NCI-H2081 (cell line): Measurements from ENCODE around the gene CFAP97D2.
"Not testable (repeated sequence)": the region's sequence is repeated elsewhere in the genome, so short reads cannot be mapped to it uniquely, and the experiment has no call there.

Experiments
- DNase-seq, 2 experiments: peaks; one replicate each; lab custom pipeline; 2025; lab: John Stamatoyannopoulos, UW

The CFAP97D2 gene

GRCh38 chr13:114158869-114159666, 20.0 kb upstream of the CFAP97D2 start:
- DNase-seq = not testable (repeated sequence)

- DNase-seq = no peak
Observed at GRCh38 chr13:114161028-114161556, 18.0 kb upstream of the CFAP97D2 start.

DNA sequence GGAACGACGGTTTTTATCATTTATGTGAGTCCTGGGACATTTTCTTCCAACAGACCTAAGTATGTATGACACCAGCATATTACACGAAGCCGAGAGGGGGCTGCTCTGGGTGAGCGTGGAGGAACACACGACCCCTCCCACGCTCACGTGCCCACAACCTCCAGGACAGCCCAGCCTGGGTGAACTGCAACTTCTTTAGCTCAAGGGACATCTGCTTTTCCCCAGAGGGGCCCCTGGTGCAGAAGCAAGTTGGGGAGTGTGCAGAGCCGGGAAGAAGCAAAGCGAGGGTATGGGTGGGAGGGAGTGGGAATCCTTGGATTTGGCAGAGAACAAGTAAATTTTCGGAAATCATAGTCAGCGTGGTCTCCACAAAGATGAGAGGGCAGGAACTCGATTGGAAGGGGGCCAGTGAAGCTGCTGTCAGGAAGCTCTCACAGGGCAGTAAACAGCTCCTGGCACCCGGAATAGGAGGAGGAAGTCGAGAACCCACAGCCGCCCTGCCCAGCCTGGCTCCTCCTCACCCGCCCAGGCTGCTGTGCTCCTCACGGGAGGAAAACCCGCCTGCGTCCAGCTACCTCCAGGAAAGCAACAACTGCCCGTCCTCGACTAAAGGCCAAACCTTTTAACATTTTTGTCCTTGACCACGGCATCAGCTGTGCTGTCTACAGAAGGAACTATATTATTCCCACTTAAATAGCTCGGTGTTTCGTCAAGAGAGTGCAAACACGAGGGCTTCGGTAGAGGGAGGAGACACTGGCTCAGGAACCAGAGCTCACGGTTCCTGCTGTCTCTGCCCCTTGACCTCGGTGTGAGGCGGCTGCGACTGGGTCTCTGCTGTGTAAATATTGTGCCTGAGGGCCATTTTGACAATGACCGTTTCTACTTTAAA, 17.2 kb upstream of the CFAP97D2 start:
- DNase-seq = no peak

GRCh38 chr13:114162533-114162922, 16.5 kb upstream of the CFAP97D2 start:
- no peak for DNase-seq

GRCh38 chr13:114164053-114164452, 15.0 kb upstream of the CFAP97D2 start:
- no peak for DNase-seq

GRCh38 chr13:114164681-114165429, 14.2 kb upstream of the CFAP97D2 start:
- DNase-seq = no peak

GRCh38 chr13:114166381-114167131, 12.5 kb upstream of the CFAP97D2 start:
- DNase-seq = no peak

- no peak for DNase-seq
Observed at GRCh38 chr13:114167426-114167825, 11.6 kb upstream of the CFAP97D2 start.

- no peak for DNase-seq
Observed at GRCh38 chr13:114167885-114168284, 11.2 kb upstream of the CFAP97D2 start.

DNA sequence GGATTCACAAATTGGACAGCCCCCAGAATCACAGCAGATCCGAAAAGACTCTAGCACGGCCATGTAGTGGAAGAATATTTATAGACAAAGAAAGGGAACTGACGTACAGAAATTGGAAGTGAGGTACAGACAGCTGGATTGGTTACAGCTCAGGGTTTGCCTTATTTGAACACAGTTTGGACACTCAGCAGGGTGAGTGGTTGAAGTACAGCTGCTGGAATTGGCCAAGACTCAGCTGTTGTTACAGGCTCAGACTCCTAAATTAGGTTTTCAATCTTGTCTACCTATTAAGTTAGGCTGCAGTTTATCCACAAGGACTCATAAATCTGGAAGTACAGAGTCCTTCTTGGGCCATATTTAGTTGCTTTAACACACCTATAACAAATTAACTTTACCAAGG, 5.8 kb upstream of the CFAP97D2 start:
- no peak for DNase-seq

GRCh38 chr13:114173745-114174144, 5.3 kb upstream of the CFAP97D2 start:
- no peak for DNase-seq

DNA sequence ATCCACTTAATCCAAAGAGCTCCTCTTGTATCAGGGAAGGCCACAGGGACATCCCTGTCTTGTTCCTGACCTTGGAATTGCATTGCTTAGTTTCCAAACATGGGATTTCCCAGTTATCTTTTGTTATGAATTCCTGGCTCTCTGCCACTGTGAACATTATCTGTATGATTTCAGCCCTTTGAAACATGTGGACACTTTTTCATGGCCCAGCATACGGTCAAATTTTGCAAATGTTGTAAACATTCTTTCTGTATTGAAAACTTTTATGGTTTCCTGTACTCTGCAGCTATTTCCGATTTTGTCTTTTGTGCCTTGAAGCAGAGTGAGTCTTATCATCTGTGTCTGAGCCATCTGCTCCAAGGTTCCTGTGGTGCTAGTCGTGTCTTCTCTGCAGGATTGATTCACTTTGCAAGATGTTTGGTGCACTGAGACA, 4.5 kb upstream of the CFAP97D2 start:
- DNase-seq = no peak

DNA sequence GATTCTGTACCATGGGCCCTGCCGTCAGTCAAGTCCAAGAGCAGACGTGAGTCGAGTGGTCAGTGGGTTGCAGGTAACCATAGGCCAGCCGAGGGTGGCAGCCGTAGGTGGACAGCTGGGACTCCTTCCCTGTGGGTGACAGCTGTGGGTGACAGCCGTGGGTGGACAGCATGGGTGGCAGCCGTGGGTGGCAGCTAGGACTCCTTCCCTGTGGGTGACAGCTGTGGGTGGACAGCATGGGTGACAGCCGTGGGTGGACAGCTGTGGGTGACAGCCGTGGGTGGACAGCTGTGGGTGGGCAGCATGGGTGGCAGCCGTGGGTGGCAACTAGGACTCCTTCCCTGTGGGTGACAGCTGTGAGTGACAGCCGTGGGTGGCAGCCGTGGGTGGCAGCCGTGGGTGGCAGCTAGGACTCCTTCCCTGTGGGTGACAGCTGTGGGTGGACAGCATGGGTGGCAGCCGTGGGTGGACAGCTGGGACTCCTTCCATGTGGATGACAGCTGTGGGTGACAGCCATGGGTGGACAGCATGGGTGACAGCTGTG, 2.6 kb upstream of the CFAP97D2 start:
- DNase-seq = not testable (repeated sequence)

- DNase-seq = no peak
Observed at GRCh38 chr13:114177245-114178010, 1.6 kb upstream of the CFAP97D2 start.

GRCh38 chr13:114185182-114185971, 6.3 kb downstream of the CFAP97D2 start:
- no peak for DNase-seq

DNA sequence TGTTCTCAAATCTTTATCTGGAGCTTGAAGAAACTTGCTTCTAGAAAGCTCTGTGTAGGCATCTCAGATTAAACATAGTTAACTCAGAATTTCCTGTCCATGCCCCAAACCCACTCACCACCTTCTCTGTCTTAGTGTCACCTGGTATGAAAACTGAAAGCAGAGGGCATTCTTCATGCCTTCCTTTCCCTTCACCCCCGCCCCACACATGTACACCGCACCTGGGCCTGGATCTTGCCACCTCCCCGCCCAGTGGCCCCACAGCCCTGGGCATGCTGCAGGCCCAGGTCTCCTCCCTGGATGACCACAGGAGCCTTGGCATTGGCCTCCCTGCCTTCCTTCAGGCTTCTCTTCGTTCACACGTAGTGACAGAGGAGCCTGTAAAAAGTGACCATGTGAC, 15.8 kb downstream of the CFAP97D2 start:
- DNase-seq = no peak

- DNase-seq = no peak
Observed at GRCh38 chr13:114196629-114197028, 17.6 kb downstream of the CFAP97D2 start.

DNA sequence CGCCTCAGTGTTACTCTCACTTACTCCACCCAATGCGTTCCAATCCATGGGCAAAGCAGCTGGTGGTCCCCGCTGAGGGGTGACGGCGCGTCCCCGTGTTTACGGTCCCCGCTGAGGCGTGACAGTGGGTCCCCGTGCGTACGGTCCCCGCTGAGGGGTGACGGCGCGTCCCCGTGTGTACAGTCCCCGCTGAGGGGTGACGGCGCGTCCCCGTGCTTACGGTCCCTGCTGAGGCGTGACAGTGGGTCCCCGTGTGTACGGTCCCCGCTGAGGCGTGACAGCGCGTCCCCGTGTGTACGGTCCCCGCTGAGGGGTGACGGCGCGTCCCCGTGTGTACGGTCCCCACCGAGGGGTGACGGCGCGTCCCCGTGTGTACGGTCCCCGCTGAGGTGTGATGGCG, 19.5 kb downstream of the CFAP97D2 start:
- DNase-seq = no peak

DNA sequence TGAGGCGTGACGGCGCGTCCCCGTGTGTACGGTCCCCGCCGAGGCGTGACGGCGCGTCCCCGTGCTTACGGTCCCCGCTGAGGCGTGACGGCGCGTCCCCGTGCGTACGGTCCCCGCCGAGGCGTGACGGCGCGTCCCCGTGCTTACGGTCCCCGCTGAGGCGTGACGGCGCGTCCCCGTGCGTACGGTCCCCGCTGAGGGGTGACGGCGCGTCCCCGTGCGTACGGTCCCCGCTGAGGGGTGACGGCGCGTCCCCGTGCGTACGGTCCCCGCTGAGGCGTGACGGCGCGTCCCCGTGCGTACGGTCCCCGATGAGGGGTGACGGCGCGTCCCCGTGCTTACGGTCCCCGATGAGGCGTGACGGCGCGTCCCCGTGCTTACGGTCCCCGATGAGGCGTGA, 20.5 kb downstream of the CFAP97D2 start:
- DNase-seq = not testable (repeated sequence)
